NCI-H146 (cell line): Measurements from ENCODE around the gene XIRP2.

Experiments
- DNase-seq: peaks from one replicate; lab custom pipeline; 2025; lab: John Stamatoyannopoulos, UW

The XIRP2 gene

DNA sequence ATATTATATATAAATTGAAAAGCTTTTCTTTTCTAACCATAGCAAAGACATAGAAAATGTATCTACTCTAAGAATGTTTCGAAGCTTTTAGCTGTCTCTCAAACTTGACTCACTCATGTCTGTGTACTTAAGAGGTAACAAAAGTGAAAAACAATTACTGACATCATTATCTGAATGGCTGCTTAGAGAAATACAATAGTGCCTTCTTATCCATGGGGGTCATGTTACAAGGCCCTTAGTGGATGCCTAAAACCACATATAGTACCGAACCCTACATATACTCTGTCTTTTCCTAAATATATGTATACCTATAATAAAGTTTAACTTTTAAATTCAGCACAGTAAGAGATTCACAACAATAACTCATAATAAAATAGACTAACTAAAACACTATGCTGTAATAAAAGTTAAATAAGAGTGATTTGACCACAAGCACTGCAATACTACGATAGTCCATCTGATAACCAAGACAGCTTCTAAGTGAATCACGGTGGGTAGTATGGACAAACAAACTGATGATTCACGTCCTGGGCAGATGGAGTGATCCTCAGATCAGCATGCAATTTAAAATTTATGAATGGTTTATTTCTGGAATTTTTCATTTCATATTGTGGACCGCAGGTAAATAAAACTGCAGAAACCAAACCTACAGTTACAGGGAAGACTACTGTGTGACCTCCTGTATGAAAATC lies 246.2 kb downstream of the XIRP2 start:
- DNase-seq: no peak

- no peak for DNase-seq
Measured at GRCh38 chr2:167135706-167136105, 247.4 kb downstream of the XIRP2 start.

GRCh38 chr2:167136879-167137596 lies 248.8 kb downstream of the XIRP2 start:
- DNase-seq: no peak

GRCh38 chr2:167140330-167140729 lies 252.1 kb downstream of the XIRP2 start:
- DNase-seq: no peak

GRCh38 chr2:167140767-167141166 lies 252.5 kb downstream of the XIRP2 start:
- DNase-seq: no peak

GRCh38 chr2:167142554-167142953 lies 254.3 kb downstream of the XIRP2 start:
- DNase-seq: no peak

DNA sequence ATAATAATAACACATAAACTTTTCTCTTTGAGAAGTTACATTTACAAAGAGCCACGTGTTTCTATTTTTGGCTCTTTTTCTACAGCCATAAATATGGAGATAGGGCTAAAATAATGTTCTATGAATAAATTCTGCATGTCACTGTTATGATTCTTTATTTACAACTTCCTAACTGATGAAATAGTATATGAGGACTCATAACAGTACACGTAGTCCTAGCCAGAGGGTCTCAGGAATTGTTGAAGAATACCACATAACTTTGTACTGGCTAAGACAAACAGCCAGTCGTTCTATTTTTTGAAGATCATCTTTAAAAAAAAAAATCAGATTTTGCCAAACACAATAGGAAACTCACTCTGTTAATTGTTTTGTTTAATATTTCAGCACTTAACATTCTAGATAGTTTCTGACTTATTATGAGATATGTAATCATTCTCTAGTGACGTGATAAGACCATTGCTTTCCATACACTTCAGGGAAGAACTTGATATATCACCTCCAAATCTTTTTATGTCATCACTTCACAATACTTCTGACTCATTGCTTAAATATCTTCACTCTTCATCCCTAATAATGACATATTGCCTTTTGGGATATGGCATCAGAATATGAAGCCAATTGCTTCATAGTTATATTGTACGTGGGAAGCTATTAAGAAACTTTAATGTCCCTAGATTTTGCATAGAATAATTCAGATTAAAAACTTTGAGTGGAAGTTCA lies 256.1 kb downstream of the XIRP2 start:
- no peak for DNase-seq

DNA sequence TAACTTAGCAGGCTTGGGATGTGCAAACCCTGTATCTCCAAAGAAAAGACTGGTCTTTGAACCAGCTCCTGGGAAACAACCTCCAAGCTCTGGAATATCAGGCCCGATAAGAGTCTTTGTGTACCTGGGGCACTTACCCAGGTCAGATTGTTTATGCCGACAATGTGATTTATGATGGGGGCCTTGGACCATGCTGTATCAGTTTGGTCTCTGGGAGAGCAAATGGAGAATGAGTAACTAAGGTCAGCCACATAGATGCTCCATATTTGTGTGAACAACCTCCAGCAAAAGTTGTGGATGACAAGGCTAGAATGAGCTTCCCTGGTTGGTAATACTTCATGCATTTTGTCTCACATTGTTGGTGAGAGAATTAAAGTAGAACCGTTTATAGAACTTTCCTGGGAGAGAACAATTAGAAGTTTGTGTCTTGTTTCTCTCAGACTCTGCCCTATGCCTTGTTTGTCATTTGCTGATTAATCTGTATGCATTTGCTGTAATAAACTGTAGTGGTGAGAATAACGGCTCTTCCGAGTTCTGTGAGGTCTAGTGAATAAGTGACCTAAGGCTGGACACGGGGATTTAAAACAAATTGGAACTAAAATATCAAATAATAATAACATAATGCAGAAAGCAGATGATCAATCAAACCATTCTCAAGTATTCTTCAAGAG lies 259.1 kb downstream of the XIRP2 start:
- DNase-seq: no peak

DNA sequence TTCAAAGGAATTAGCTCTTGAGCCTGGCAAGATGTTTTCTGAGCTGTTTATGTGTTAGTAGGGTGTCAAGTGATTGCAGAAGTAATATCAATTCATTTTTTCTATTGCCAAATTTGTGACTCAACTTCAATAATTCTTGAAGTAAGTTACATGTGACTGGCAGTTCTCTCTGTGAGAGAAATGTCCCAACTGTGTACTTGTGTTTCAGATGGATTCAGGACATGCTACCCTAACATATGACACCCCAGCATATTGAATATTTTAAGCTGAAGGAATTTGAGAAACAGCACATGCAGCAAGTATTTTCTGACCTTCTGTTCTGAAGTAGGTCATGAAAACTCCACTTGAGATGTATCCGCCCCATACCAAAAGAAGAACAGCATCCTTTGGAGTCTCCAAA lies 263.6 kb downstream of the XIRP2 start:
- DNase-seq: no peak

DNA sequence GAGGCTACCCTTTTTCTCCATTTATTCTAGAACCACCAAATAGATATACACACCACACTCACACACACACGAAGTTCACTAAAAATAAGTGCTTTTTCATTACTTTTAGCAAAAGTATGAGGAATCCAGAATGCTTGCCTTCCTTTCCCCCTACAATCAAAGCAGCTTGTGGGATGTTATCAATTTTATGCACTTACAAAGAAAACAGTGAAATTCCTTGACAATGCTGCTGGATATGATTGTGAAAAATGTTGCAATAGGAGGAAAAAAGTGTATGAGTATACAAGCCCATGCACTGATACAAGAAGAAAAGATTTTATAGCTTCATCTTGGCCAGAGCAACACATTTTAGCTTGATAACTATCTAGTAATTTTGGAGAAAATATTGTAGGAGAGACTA lies 269.2 kb downstream of the XIRP2 start:
- DNase-seq: no peak

DNA sequence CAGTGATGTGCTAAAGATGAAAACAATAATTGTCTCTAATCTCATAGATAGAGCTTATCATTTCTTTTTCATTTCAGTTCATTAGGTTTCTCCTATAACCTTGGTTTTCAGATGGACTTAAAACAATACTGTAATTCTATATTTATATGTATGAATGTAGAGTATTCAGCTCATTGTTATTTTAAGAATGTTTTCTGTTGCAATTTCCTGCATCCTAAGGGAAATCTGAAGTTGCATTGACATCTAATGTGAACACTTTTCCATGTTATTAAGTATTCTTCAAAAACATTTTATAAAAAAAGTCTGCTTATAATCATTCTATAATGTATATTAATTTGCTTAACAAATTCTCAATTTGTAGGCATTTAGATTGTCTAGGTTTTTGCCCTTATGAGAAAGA lies 288.9 kb downstream of the XIRP2 start:
- no peak for DNase-seq

GRCh38 chr2:167181134-167181533 lies 292.9 kb downstream of the XIRP2 start:
- DNase-seq: no peak

GRCh38 chr2:167181688-167182087 lies 293.4 kb downstream of the XIRP2 start:
- no peak for DNase-seq

DNA sequence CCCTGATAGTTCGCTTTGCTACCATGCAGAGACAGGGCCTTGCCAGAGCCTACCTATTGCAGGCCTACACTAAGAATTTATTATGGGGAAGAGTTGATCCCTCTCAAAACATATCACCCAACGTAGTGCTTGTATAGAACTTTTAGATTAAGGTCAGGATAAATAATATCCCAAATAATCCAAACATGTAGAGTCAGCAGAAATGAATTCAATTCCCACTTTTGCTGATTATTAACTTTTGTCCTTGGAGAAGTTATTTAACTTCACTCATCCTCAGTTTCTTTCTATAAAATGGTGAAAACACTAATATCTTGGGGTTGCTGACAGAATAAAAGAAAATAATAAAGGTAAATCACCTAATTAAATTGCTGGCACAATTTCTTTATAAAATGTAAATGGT lies 294.1 kb downstream of the XIRP2 start:
- no peak for DNase-seq

- no peak for DNase-seq
Measured at GRCh38 chr2:167183931-167184330, 295.7 kb downstream of the XIRP2 start.

DNA sequence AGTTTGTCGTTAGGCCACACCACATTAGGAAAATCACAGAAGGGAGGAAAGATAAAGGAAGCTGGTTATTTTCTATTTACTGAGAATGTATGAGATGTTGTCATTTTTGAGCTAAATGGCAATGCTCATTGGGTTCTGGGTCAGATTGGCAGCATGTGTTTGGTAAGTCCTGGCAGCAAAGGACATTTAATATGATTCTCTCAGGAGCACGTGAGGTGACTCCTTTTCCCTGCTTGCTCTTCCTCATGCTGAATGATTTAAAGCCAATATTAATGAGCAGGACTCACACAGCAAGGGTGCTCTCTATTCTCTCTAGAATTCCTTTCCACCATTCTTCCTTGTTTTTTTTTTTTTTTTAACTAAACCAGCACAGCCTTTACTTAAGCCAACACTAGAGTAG lies 298.2 kb downstream of the XIRP2 start:
- no peak for DNase-seq

- DNase-seq: no peak
Measured at GRCh38 chr2:167187049-167187727, 298.9 kb downstream of the XIRP2 start.

GRCh38 chr2:167187978-167188967 lies 300.0 kb downstream of the XIRP2 start:
- DNase-seq: no peak

- DNase-seq: no peak
Measured at GRCh38 chr2:167190053-167190452, 301.8 kb downstream of the XIRP2 start.

DNA sequence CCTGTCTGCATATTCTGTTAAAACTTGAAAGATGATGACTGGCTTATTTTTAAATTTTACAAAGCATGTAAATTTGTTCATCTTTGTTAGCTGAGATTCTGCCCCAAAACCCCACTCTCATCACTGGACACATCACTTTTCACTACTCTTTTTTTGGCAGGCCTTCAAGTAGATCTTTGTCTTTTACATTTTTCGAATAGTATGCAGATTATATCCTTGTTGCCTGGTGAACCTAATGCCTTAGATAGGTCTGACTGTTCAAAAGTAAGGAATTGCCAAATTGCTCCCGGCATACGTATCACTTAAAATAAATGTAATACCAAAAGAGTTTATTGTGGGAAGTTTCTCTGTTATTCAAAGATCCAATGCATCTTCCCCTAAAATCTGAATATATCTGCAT lies 303.3 kb downstream of the XIRP2 start:
- no peak for DNase-seq

DNA sequence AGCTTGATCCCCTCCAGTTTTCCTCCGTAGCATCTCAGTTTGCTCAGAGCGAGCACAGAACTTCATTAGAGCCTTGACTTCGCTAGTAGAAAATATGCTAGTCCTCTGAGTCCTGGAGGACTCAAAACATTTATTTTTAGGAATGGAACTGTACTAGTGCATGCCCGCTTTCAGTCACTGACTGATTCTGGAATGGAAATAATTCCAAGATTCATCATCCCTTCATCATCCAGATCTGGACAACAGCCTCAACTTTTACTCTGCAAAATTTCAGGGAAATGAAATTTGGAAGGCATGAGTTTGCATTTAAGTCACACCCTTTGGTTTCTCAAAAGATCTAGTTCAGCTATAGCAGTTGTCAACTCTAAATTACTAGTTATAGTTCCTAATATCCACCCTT lies 304.6 kb downstream of the XIRP2 start:
- no peak for DNase-seq
